Measurements from ENCODE around the gene LONP1.
"Not testable (repeated sequence)": the region's sequence is repeated elsewhere in the genome, so short reads cannot be mapped to it uniquely, and the experiment has no call there.

LONP1 gene, protein sequence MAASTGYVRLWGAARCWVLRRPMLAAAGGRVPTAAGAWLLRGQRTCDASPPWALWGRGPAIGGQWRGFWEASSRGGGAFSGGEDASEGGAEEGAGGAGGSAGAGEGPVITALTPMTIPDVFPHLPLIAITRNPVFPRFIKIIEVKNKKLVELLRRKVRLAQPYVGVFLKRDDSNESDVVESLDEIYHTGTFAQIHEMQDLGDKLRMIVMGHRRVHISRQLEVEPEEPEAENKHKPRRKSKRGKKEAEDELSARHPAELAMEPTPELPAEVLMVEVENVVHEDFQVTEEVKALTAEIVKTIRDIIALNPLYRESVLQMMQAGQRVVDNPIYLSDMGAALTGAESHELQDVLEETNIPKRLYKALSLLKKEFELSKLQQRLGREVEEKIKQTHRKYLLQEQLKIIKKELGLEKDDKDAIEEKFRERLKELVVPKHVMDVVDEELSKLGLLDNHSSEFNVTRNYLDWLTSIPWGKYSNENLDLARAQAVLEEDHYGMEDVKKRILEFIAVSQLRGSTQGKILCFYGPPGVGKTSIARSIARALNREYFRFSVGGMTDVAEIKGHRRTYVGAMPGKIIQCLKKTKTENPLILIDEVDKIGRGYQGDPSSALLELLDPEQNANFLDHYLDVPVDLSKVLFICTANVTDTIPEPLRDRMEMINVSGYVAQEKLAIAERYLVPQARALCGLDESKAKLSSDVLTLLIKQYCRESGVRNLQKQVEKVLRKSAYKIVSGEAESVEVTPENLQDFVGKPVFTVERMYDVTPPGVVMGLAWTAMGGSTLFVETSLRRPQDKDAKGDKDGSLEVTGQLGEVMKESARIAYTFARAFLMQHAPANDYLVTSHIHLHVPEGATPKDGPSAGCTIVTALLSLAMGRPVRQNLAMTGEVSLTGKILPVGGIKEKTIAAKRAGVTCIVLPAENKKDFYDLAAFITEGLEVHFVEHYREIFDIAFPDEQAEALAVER

GRCh38 chr19:5719961-5720790, at the start of gene LONP1, which contains the start of gene CATSPERD:
Gene LONP1, minus strand, starts transcription at chr19:5720146. Its CDS starts 14 bp downstream, at chr19:5720132.
Gene CATSPERD, plus strand, starts transcription at chr19:5720637. Its CDS starts 101 bp downstream, at chr19:5720738.
- peak; percentile 99 to 100 for DNase-seq

- no peak for DNase-seq
Observed at GRCh38 chr19:5767949-5768348, 48.0 kb upstream of the LONP1 start.

GRCh38 chr19:5765220-5765619, 45.3 kb upstream of the LONP1 start:
- DNase-seq, result no peak

- no peak for DNase-seq
Observed at GRCh38 chr19:5762608-5763217, 42.8 kb upstream of the LONP1 start.

GRCh38 chr19:5753743-5754142, 33.8 kb upstream of the LONP1 start:
- DNase-seq, result no peak

DNA sequence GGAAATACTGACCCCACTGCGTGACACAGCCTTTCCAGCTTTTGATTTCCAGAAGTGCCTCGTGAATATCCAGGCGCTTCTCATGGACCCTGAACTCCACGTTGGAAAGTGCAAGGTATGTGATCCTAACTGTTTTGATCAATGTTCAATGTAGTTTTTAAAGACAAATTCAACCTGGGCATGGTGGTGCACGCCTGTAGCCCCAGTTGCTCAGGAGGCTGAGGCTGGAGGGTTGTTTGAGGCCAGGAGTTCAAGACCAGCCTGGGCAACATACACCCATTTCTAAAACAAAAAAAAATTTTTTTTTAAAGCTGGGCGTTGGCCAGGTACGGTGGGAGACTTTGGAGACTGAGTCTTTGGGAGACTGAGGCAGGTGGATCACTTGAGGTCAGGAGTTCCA, 31.8 kb upstream of the LONP1 start:
- DNase-seq, result no peak

GRCh38 chr19:5749505-5749904, 29.6 kb upstream of the LONP1 start:
- DNase-seq, result no peak

DNA sequence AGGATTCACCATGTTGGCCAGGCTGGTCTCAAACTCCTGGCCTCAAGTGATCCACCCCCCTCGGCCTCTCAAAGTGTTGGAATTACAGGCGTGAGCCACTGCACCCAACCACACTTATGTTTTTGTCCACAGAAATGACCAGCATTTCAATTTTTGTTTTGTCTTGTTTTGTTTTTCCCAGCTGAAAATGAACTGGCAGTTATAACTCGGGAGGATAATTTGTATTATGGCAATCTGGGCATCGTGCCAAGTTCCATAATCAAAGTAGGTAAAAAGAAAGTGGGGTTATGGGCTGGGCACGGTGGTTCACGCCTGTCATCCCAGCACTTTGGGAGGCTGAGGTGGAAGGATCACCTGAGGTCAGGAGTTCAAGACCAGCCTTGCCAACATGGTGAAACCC, 29.0 kb upstream of the LONP1 start:
- DNase-seq, result peak; percentile 4 to 28

- DNase-seq, result not testable (repeated sequence)
Observed at GRCh38 chr19:5744999-5745398, 25.1 kb upstream of the LONP1 start.

GRCh38 chr19:5743630-5744029, 23.7 kb upstream of the LONP1 start:
- DNase-seq, result no peak

GRCh38 chr19:5742051-5742450, 22.1 kb upstream of the LONP1 start:
- DNase-seq, result no peak

- no peak for DNase-seq
Observed at GRCh38 chr19:5738423-5738822, 18.5 kb upstream of the LONP1 start.

GRCh38 chr19:5733172-5733571, 13.2 kb upstream of the LONP1 start:
- not testable (repeated sequence) for DNase-seq

GRCh38 chr19:5727453-5728050, 7.6 kb upstream of the LONP1 start:
- DNase-seq, result no peak

GRCh38 chr19:5719274-5719960, 529 bp downstream of the LONP1 start:
- no peak for DNase-seq

- DNase-seq, result peak in 1 of 2 experiments; percentile 21
Observed at GRCh38 chr19:5718579-5719273, 1.2 kb downstream of the LONP1 start.

GRCh38 chr19:5718037-5718578, 1.8 kb downstream of the LONP1 start:
- DNase-seq, result no peak

DNA sequence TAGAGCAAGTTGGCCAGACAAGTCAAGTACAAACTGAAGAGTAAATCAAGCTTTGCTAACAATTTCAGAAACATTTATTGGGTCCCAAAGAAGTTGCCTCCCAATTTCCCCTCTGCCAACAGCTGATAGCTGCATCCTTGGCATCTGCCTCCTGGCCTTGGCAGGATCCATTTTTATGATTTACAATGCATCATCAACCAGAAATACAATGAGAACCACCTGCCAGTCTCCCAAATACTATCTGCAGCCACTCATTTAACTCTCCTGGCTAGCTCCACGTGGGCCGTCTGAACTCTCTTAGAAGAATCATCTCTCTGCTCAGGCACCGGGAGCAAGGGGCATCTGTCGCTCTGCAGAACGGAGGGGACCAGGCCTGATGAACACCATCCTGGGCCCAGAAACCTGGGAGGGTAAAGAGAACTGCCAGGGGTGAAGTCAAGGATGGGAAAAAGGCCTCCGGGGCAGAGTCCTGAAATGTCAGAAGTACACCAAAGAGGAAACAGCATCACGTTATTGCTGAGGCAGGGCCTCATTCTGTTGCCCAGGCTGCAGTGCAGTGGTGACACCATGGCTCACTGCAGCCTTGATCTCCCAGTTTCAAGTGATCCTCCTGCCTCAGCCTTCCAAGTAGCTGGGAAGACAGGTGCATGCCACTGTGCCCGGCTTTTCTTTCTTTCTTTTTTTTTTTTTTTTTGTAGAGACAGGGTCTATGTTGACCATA, 2.6 kb downstream of the LONP1 start:
- DNase-seq, result no peak

DNA sequence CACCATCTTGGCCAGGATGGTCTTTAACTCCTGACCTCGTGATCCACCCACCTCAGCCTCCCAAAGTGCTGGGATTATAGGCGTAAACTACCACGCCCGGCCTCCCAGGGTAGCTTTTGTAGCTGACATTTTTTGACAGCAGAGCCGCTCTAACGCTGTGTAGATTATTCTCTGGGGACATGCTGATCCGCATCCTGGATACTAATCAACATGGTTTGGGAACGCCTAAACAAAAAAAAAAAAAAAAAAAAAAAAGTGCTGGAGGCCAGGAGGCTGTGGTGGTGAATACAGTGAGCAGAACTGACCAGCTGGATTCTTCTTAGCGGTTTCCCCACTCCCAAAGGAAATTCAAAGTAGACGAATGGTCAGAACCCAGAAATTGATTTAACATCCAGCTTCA, 5.1 kb downstream of the LONP1 start:
- no peak for DNase-seq

GRCh38 chr19:5713228-5713627, 6.7 kb downstream of the LONP1 start:
- DNase-seq, result no peak
